HepG2 (cell line): ENCODE data around the gene STARD13. TPM values are rescaled to one million over a fixed set of nuclear protein-coding genes. Genes with fewer than 3 reads are reported as not detected.

Experiments used
- ATAC-seq: fragments of 200-7000 bp; cut with Tn5 transposase; 3 replicates; pipeline ENCODE4 v1.9.1; 2020; ENCODE audit warnings: mild to moderate bottlenecking, moderate library complexity
- BruUV-seq: library from RNA; stranded (reverse); fragments of 400-500 nt; replicated peaks from 2 replicates; lab custom pipeline; 2021; lab: Mats Ljungman, UMichigan
- CTCF ChIA-PET: fragments of 300-600 bp; formaldehyde crosslinking; extraction: SDS; loops from one replicate; lab custom pipeline; 2021; ENCODE audit warnings: low total read pairs, inconsistent platforms, low intra/inter-chr PET ratio; lab: Yijun Ruan, JAX
- POLR2A ChIA-PET: fragments of 350-600 bp; sonication (Branson Sonifier 250); formaldehyde crosslinking; loops from one replicate; lab custom pipeline; 2020; ENCODE audit warnings: antibody characterized with exemption, inconsistent platforms; lab: Yijun Ruan, JAX
- DNase-seq: peaks from one replicate; pipeline ENCODE4 v3.0.0-alpha.2; 2015; ENCODE audit warnings: low spot score
- FAIRE-seq: peaks from 3 replicates; lab custom pipeline; 2011; peaks lifted over from hg19 to GRCh38; lab: Jason Lieb, UNC
- H2AFZ ChIP-seq: one replicate; pipeline ENCODE4 v1.6.1; 2011; ENCODE audit warnings: low read length, inconsistent platforms
- H3K27ac ChIP-seq: fragments of 300-600 bp; 3 replicates; pipeline ENCODE4 v1.8.0; 2011; ENCODE audit warnings: mixed run types, mild to moderate bottlenecking, mixed read lengths, low read length, inconsistent platforms; ENCODE audit not compliant: insufficient read depth; ENCODE audit errors: extremely low read length
- H3K27me3 ChIP-seq, 2 experiments: fragments of 200-600 bp in 1 of 2; 2 replicates in 1 of 2; 3 replicates in 1 of 2; pipeline versions ENCODE4 v1.6.0 to v1.8.0; 2011; ENCODE audit warnings: low read length in 2 of 2, mild to moderate bottlenecking in 2 of 2, moderate library complexity in 2 of 2, inconsistent platforms in 1 of 2; ENCODE audit not compliant: insufficient read depth in 2 of 2, control insufficient read depth in 1 of 2
- H3K36me3 ChIP-seq, 2 experiments: fragments of 200-600 bp in 1 of 2; replicated peaks in 1 of 2; 2 replicates in 1 of 2; 3 replicates in 1 of 2; pipeline versions ENCODE4 v1.5.1 to v1.8.0; 2011; ENCODE audit warnings: low read length in 2 of 2, inconsistent platforms in 1 of 2; ENCODE audit not compliant: insufficient read depth in 2 of 2, control insufficient read depth in 1 of 2
- H3K4me1 ChIP-seq: 2 replicates; pipeline ENCODE4 v1.5.1; 2012; ENCODE audit warnings: low read length, inconsistent platforms; ENCODE audit not compliant: insufficient read depth
- H3K4me2 ChIP-seq: 2 replicates; pipeline ENCODE4 v1.6.0; 2011; ENCODE audit warnings: low read depth, low read length, inconsistent platforms
- H3K4me3 ChIP-seq, 3 experiments: fragments of 200-600 bp in 1 of 3; sonication (generic), shearing (Covaris generic) in 1 of 3; replicated peaks in 1 of 3; 2 replicates each; pipeline ENCODE4 v1.5.1; 2011 to 2016; ENCODE audit warnings: low read length in 3 of 3, inconsistent platforms in 2 of 3, low read depth in 2 of 3, mild to moderate bottlenecking in 2 of 3, control low read depth in 1 of 3, mixed read lengths in 1 of 3; ENCODE audit not compliant: insufficient read depth in 1 of 3
- H3K79me2 ChIP-seq: one replicate; pipeline ENCODE4 v1.6.1; 2011; ENCODE audit warnings: low read length, inconsistent platforms; ENCODE audit not compliant: insufficient read depth
- H3K9ac ChIP-seq: 2 replicates; pipeline ENCODE4 v1.6.0; 2011; ENCODE audit warnings: mild to moderate bottlenecking, low read depth, low read length, inconsistent platforms; ENCODE audit not compliant: insufficient read depth
- H3K9me3 ChIP-seq: 2 replicates; pipeline ENCODE4 v1.5.1; 2012; ENCODE audit warnings: mild to moderate bottlenecking, low read length
- H4K20me1 ChIP-seq: 2 replicates; pipeline ENCODE4 v1.6.0; 2011; ENCODE audit warnings: inconsistent platforms, mild to moderate bottlenecking, low read length, moderate library complexity; ENCODE audit not compliant: insufficient read depth
- ARNT2 ChIP-seq: sonication (generic); formaldehyde crosslinking; IDR thresholded peaks from 2 replicates; pipeline ENCODE4 v1.8.0; 2022; ENCODE audit warnings: mild to moderate bottlenecking, low read depth, missing genetic modification reagents, moderate library complexity
- BHLHE40 ChIP-seq: IDR thresholded peaks from 2 replicates; pipeline ENCODE4 v1.6.1; 2011; ENCODE audit warnings: low read length, improper control_type of control experiment
- CC2D1A ChIP-seq: sonication (generic); formaldehyde crosslinking; IDR thresholded peaks from 2 replicates; pipeline ENCODE4 v1.8.1; 2023; ENCODE audit warnings: mild to moderate bottlenecking, missing genetic modification reagents
- ETV5 ChIP-seq: IDR thresholded peaks from 2 replicates; pipeline ENCODE4 v1.6.1; 2018; ENCODE audit warnings: missing biosample characterization, missing genetic modification reagents, inconsistent platforms, borderline replicate concordance
- KMT2A ChIP-seq: sonication (generic); formaldehyde crosslinking; IDR thresholded peaks from 2 replicates; pipeline ENCODE4 v1.4.0; 2020; ENCODE audit warnings: missing genetic modification reagents
- NBN ChIP-seq: fragments of 450-650 bp; conservative IDR thresholded peaks from 2 replicates; pipeline ENCODE4 v1.6.1; 2017
- ZNF496 ChIP-seq: sonication (generic); formaldehyde crosslinking; IDR thresholded peaks from 2 replicates; pipeline ENCODE4 v1.8.1; 2023; ENCODE audit warnings: mild to moderate bottlenecking, moderate library complexity, missing genetic modification reagents; ENCODE audit not compliant: insufficient replicate concordance
- WGBS: methylation state at CpG from one replicate; pipeline ENCODE4 v1.1.6; 2017; ENCODE audit warnings: low lambda C conversion rate; 5-methylcytosine and 5-hydroxymethylcytosine counted together
- in situ Hi-C: cut with HindIII; loops from 2 replicates; pipeline ENCODE4 v1.10.0; 2017; ENCODE audit warnings: low pct_unique_long_range_greater_than_20kb; ENCODE audit not compliant: extremely low pct_ligation_motif_present
- intact Hi-C: fragments of 100-400 bp; cut with micrococcal nuclease; formaldehyde crosslinking; loops from one replicate; pipeline ENCODE4 v1.10.0; 2022; ENCODE audit not compliant: unreplicated experiment
- polyA plus RNA-seq, 8 experiments: library from polyadenylated mRNA; depleted of rRNA in 3 of 8; stranded (reverse) in 7 of 8; unstranded in 1 of 8; fragments of >200 nt; fragmentation: Illumina TruSeq in 4 of 8; extraction: Trizol in 4 of 8; gene quantifications; 2 replicates each; pipeline versions ENCODE4 v1.2.1 to v1.2.3, GENCODE V29; 2011 to 2016; ENCODE audit warnings: low read depth in 4 of 8, missing spikeins in 1 of 8, mixed read lengths in 1 of 8; ENCODE audit not compliant: insufficient read depth in 1 of 8
- total RNA-seq, 5 experiments: library from RNA; depleted of rRNA; stranded (reverse); fragments of >200 nt; fragmentation: Illumina TruSeq; extraction: Trizol; gene quantifications; 2 replicates each; pipeline ENCODE4 v1.2.3, GENCODE V29; 2016; ENCODE audit warnings: low read depth in 1 of 5
- TF ChIP-seq, protein P1 (sequence below): sonication (generic); formaldehyde crosslinking; IDR thresholded peaks from 2 replicates; pipeline ENCODE4 v1.4.0; 2020; ENCODE audit warnings: missing genetic modification reagents
- TF ChIP-seq, protein P2 (sequence below): sonication (generic); formaldehyde crosslinking; IDR thresholded peaks from 2 replicates; pipeline ENCODE4 v1.4.0; 2020; ENCODE audit warnings: mild to moderate bottlenecking, missing genetic modification reagents
- TF ChIP-seq, protein P3 (sequence below): IDR thresholded peaks from 2 replicates; pipeline ENCODE4 v1.6.1; 2016; ENCODE audit warnings: mild to moderate bottlenecking
- TF ChIP-seq, protein P4 (sequence below): sonication (generic); formaldehyde crosslinking; IDR thresholded peaks from 2 replicates; pipeline ENCODE4 v1.4.0; 2020; ENCODE audit warnings: mild to moderate bottlenecking, missing genetic modification reagents

The STARD13 gene
- total and polyA plus RNA-seq, 2 of the 13 experiments (the other 11 are each of a cell fraction or from before 2014, with no cell fraction given) = 12.8 to 14.3 TPM

DNA sequence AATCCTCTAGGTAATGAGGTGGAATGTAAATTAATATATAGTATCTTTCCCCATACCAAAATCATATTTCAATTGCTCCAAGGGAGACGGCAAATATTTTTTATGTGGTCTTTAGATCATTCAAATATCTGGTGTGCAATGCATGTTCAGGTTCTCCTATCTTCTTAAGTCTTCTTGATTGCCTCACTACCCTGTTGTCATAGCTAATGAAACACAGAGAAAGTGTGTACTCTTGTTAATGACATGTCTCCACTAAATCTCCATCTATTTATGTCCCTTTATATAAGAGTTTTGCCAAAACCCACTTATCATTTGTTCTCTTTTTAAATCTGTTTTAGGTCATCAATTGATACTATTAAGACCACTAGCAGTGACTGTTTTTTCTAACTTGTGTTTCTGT lies 6.6 kb downstream of the STARD13 start:
- WGBS = 0% methylated on average over 1 of the region's 1 CpG
- H3K27me3 ChIP-seq = no peaks in the 10 kb centered on the region
- no peak overlapping the region for H2AFZ ChIP-seq
- DNase-seq = no peak
- no peak for FAIRE-seq
- ChIA-PET CTCF (no interaction called here), POLR2A (interaction anchor here (0.6 kb wide), 1 partner anchor 446 kb away, joined by 4 read pairs; no protein-coding TSS in a partner anchor)
- ATAC-seq = no peak
- H3K4me1 ChIP-seq = peaks cover 70% of the 10 kb centered on the region
- no peak overlapping the region for H3K27ac ChIP-seq
- in situ Hi-C loops (no loop called here), intact Hi-C loops (no loop called here)
- H3K9me3 ChIP-seq = no peaks in the 10 kb centered on the region
- H3K4me3 ChIP-seq = no peak overlapping the region
- no peak overlapping the region for H3K4me2 ChIP-seq
- H3K9ac ChIP-seq = no peak overlapping the region
- H3K79me2 ChIP-seq = peaks cover 52% of the 10 kb centered on the region
- BruUV-seq = no TSS peak
- TF ChIP-seq, protein P1, sequence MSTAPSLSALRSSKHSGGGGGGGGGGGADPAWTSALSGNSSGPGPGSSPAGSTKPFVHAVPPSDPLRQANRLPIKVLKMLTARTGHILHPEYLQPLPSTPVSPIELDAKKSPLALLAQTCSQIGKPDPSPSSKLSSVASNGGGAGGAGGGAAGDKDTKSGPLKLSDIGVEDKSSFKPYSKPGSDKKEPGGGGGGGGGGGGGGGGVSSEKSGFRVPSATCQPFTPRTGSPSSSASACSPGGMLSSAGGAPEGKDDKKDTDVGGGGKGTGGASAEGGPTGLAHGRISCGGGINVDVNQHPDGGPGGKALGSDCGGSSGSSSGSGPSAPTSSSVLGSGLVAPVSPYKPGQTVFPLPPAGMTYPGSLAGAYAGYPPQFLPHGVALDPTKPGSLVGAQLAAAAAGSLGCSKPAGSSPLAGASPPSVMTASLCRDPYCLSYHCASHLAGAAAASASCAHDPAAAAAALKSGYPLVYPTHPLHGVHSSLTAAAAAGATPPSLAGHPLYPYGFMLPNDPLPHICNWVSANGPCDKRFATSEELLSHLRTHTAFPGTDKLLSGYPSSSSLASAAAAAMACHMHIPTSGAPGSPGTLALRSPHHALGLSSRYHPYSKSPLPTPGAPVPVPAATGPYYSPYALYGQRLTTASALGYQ (CRISPR knock-in tag) = no peak
- TF ChIP-seq, protein P2, sequence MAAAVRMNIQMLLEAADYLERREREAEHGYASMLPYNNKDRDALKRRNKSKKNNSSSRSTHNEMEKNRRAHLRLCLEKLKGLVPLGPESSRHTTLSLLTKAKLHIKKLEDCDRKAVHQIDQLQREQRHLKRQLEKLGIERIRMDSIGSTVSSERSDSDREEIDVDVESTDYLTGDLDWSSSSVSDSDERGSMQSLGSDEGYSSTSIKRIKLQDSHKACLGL = no peak
- TF ChIP-seq, protein P3, sequence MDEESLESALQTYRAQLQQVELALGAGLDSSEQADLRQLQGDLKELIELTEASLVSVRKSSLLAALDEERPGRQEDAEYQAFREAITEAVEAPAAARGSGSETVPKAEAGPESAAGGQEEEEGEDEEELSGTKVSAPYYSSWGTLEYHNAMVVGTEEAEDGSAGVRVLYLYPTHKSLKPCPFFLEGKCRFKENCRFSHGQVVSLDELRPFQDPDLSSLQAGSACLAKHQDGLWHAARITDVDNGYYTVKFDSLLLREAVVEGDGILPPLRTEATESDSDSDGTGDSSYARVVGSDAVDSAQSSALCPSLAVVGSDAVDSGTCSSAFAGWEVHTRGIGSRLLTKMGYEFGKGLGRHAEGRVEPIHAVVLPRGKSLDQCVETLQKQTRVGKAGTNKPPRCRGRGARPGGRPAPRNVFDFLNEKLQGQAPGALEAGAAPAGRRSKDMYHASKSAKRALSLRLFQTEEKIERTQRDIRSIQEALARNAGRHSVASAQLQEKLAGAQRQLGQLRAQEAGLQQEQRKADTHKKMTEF (CRISPR knock-in tag) = no peak
- no peak for TF ChIP-seq ZNF496 (CRISPR knock-in tag)
- no peak for TF ChIP-seq NBN
- TF ChIP-seq, protein P4, sequence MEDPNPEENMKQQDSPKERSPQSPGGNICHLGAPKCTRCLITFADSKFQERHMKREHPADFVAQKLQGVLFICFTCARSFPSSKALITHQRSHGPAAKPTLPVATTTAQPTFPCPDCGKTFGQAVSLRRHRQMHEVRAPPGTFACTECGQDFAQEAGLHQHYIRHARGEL (CRISPR knock-in tag) = no peak
- no peak for TF ChIP-seq ETV5 (CRISPR knock-in tag)
- no peak for TF ChIP-seq CC2D1A (CRISPR knock-in tag)
- TF ChIP-seq BHLHE40 = no peak
- no peak for TF ChIP-seq KMT2A
- no peak for TF ChIP-seq ARNT2
- H4K20me1 ChIP-seq = no peaks in the 10 kb centered on the region
- peaks cover 3 to 4% of the 10 kb centered on the region in 2 experiments; a peak in 3 of 5 replicates for H3K36me3 ChIP-seq
